Stimulated activated CD8-positive, alpha-beta memory T cell treated with anti-CD3 and anti-CD28 coated beads, Interleukin-7, amount 100 ng/mL, for 1 hour (primary cell): Measurements from ENCODE around the gene SECISBP2L.
A peak's percentile ranks its signal among the peaks of the same experiment; 100 is the strongest.
"Not testable (repeated sequence)": the region's sequence is repeated elsewhere in the genome, so short reads cannot be mapped to it uniquely, and the experiment has no call there.

Experiments
- DNase-seq, 2 donors: peaks; one replicate each; pipeline ENCODE4 v3.0.0-alpha.2; 2020; ENCODE audit warnings: low read depth in 2 of 2

The SECISBP2L gene

GRCh38 chr15:48999314-48999713 is 46.9 kb downstream of the SECISBP2L start:
- no peak for DNase-seq

- DNase-seq: no peak
These were observed 50.0 kb downstream of the SECISBP2L start for GRCh38 chr15:48996276-48996675.

- no peak for DNase-seq
These were observed 52.9 kb downstream of the SECISBP2L start for GRCh38 chr15:48993380-48993779.

- DNase-seq: no peak
These were observed 53.7 kb downstream of the SECISBP2L start for GRCh38 chr15:48992545-48992944.

GRCh38 chr15:48992096-48992495 is 54.1 kb downstream of the SECISBP2L start:
- no peak for DNase-seq

- DNase-seq: no peak
These were observed 57.1 kb downstream of the SECISBP2L start for GRCh38 chr15:48989170-48989569.

GRCh38 chr15:48987142-48987541 is 59.1 kb downstream of the SECISBP2L start:
- DNase-seq: no peak

- no peak for DNase-seq
These were observed 60.0 kb downstream of the SECISBP2L start for GRCh38 chr15:48986240-48986639.

- DNase-seq: no peak
These were observed 60.7 kb downstream of the SECISBP2L start for GRCh38 chr15:48985516-48985915.

- DNase-seq: no peak
These were observed 61.4 kb downstream of the SECISBP2L start for GRCh38 chr15:48984811-48985352.

GRCh38 chr15:48984021-48984710 is 62.1 kb downstream of the SECISBP2L start:
- no peak for DNase-seq

- no peak for DNase-seq
These were observed 62.9 kb downstream of the SECISBP2L start for GRCh38 chr15:48983300-48983699.

GRCh38 chr15:48981941-48982340 is 64.3 kb downstream of the SECISBP2L start:
- no peak for DNase-seq

- no peak for DNase-seq
These were observed 67.6 kb downstream of the SECISBP2L start for GRCh38 chr15:48978638-48979037.

GRCh38 chr15:48976444-48977088 is 69.7 kb downstream of the SECISBP2L start:
- no peak for DNase-seq

- peak; percentile 34 to 35 for DNase-seq
These were observed 70.5 kb downstream of the SECISBP2L start for GRCh38 chr15:48975472-48976419.

GRCh38 chr15:48974882-48975281 is 71.4 kb downstream of the SECISBP2L start:
- no peak for DNase-seq

- no peak for DNase-seq
These were observed 73.3 kb downstream of the SECISBP2L start for GRCh38 chr15:48972750-48973503.

GRCh38 chr15:48970926-48971325 is 75.3 kb downstream of the SECISBP2L start:
- DNase-seq: not testable (repeated sequence)

GRCh38 chr15:48968066-48968465 is 78.2 kb downstream of the SECISBP2L start:
- DNase-seq: no peak

- no peak for DNase-seq
These were observed 78.9 kb downstream of the SECISBP2L start for GRCh38 chr15:48967336-48967735.
